ENCODE data around the gene CLGN. TPM values are rescaled to one million over a fixed set of nuclear protein-coding genes. Genes with fewer than 3 reads are reported as not detected.

CLGN gene
- total RNA-seq, 2 donors from 2014 or later: 40.8 to 92.6 TPM

DNA sequence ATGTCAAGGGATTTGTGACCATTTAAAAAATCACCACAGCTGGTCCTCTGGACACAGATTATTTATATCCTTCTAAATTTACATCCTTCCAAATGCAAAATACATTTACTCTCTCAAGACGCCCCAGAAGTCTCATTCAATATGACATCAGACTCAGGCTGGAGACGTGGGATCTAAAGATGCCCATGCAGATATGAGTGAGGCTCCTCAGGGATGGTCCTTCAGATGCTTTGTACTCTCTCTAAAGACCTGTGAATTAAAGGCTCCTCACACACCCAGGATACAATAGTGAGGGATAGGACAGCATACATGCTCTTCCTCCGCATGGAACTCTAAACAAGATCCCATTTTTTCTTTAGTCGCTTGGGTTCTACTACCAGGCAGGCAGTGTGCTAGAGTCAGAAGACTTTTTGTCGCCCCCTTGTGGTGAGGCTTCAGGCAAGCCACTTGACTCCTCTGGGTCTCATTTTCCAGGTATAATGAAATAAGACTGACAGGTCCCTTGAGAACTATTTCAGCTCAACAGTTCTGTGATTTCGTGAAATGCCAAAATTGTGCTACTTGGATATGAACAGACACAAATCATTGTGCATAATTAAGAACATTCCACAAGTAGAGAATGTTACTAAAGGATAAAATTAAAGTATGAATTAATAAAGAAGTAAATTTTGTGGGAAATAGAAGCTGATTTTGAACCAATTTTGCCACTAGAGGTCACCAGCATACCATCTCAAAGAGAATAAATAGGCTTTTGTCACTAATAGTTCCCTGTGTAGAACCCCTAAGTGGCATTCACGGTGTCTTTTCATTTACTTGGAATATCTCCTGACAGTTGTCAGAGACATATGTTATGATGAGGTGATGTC lies 67.7 kb downstream of the CLGN start:
- Histone ChIP-seq H3K4me1 (no peaks in the 10 kb centered on the region), H3K36me3 (no peaks in the 10 kb centered on the region), H3K27me3 (no peaks in the 10 kb centered on the region), H3K4me3 (no peak overlapping the region), H3K9me3 (no peaks in the 10 kb centered on the region), H3K27ac (no peak overlapping the region)
- peak; percentile 79 for DNase-seq (ENCODE audit: low spot score)
- TF ChIP-seq, protein P1, sequence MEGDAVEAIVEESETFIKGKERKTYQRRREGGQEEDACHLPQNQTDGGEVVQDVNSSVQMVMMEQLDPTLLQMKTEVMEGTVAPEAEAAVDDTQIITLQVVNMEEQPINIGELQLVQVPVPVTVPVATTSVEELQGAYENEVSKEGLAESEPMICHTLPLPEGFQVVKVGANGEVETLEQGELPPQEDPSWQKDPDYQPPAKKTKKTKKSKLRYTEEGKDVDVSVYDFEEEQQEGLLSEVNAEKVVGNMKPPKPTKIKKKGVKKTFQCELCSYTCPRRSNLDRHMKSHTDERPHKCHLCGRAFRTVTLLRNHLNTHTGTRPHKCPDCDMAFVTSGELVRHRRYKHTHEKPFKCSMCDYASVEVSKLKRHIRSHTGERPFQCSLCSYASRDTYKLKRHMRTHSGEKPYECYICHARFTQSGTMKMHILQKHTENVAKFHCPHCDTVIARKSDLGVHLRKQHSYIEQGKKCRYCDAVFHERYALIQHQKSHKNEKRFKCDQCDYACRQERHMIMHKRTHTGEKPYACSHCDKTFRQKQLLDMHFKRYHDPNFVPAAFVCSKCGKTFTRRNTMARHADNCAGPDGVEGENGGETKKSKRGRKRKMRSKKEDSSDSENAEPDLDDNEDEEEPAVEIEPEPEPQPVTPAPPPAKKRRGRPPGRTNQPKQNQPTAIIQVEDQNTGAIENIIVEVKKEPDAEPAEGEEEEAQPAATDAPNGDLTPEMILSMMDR (IDR thresholded peaks at IDR 0.05): peak; percentile 73 to 88

DNA sequence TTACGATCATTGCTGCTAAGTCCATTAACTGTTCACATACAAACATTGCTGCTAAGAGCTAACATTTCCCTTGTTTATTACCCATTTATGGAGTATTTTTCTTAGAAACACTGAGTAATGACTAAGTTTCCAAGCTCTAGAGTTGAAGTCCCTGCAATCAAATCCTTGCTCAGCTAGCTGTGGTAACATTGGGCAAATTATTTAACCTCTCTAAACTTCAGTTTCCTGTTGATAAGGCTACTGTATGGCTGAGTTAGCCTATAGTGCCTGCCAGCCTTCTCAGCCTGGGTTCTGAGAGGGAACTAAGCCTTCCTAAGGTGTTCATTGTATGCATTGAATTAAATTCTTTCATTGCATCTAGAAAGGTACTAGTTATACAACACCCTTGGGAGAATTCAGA lies 69.2 kb downstream of the CLGN start:
- TF ChIP-seq, protein P1 (IDR thresholded peaks at IDR 0.05): no peak
- no peaks in the 10 kb centered on the region for H3K4me1 ChIP-seq
- no peaks in the 10 kb centered on the region for H3K9me3 ChIP-seq
- no peaks in the 10 kb centered on the region for H3K36me3 ChIP-seq
- no peak overlapping the region for H3K4me3 ChIP-seq
- no peak overlapping the region for H3K27ac ChIP-seq
- no peaks in the 10 kb centered on the region for H3K27me3 ChIP-seq
- DNase-seq (ENCODE audit: low spot score): no peak

DNA sequence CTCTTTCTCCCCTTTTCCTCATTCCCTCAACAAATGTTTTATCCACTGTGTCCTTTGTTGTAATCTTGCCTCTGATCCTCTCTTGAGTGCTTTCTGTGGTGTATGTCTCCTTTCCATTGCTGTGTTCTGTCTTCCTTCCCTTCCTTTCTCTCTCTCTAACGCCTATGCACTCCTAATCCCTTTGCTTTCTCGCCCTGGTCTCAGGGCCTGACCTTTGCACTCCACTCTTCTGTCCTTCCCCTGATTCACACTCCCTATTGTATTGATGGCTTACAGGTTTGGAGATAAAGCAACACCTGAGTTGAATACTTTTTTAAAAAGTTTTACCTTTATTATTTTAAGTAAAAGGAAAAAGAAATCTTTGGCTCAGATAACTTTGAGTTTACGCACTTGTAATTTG lies 69.6 kb downstream of the CLGN start:
- Histone ChIP-seq H3K27me3 (no peaks in the 10 kb centered on the region), H3K36me3 (no peaks in the 10 kb centered on the region), H3K27ac (no peak overlapping the region), H3K4me1 (no peaks in the 10 kb centered on the region), H3K9me3 (no peaks in the 10 kb centered on the region), H3K4me3 (no peak overlapping the region)
- no peak for DNase-seq (ENCODE audit: low spot score)
- TF ChIP-seq, protein P1 (IDR thresholded peaks at IDR 0.05): no peak

DNA sequence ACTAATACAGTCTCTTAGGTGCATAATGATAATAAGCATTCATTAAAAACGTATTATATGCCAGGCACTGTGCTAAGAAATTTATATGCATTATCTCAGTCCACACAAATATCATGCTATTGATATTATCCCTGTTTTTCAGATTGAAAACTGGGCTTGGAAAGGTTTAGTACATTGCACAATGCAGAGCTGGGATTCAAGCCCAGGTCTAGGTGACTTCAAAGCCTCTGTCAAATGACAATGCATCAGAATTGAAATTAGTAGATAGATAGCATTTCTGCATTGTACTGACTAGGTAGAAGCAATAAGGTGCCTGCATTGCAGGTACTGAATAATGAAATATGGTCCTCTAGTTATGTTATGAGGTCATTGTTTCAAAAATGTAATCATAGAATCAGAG lies 72.2 kb downstream of the CLGN start:
- H3K27ac ChIP-seq: no peak overlapping the region
- TF ChIP-seq, protein P1 (IDR thresholded peaks at IDR 0.05): no peak
- no peaks in the 10 kb centered on the region for H3K27me3 ChIP-seq
- H3K4me1 ChIP-seq: no peaks in the 10 kb centered on the region
- H3K4me3 ChIP-seq: no peak overlapping the region
- H3K36me3 ChIP-seq: no peaks in the 10 kb centered on the region
- DNase-seq (ENCODE audit: low spot score): no peak
- H3K9me3 ChIP-seq: no peaks in the 10 kb centered on the region

DNA sequence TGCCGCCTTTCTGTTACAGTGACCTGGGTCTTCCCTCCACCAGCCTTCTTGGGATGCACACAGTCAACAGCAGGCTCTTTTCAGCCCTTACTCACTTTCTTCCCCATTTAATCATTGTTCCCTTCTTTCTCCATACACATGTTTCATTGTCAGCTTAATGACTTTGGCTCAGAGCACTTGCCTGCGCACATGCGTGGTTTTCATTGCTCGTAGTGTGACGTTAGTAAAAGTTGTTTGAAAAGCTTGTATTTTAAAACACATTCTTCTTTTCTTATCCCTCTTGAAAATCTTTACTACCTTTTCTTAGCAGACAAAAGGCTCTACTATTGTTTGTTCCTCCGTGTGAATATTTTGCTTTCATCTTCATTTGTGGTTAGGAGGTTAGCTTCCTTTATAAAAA lies 73.7 kb downstream of the CLGN start:
- Histone ChIP-seq H3K4me3 (no peak overlapping the region), H3K27ac (no peak overlapping the region), H3K36me3 (no peaks in the 10 kb centered on the region), H3K27me3 (no peaks in the 10 kb centered on the region), H3K4me1 (no peaks in the 10 kb centered on the region), H3K9me3 (no peaks in the 10 kb centered on the region)
- DNase-seq (ENCODE audit: low spot score): no peak
- TF ChIP-seq, protein P1 (IDR thresholded peaks at IDR 0.05): no peak

Data from right atrium auricular region (tissue), 2 donors.